MM.1S (cell line): ENCODE results near the gene TBX1.

ENCODE experiments used
- DNase-seq: peaks from one replicate; pipeline ENCODE4 v3.0.0-alpha.2; 2015
- H2AFZ ChIP-seq: fragments of 300-600 bp; sonication (generic); 2 replicates; pipeline ENCODE4 v1.6.0; 2016; ENCODE audit warnings: antibody characterized with exemption, low read length
- H3F3A ChIP-seq: fragments of 300-600 bp; sonication (generic); 2 replicates; pipeline ENCODE4 v1.6.1; 2016; ENCODE audit warnings: mild to moderate bottlenecking, antibody characterized with exemption, low read length, moderate library complexity, mixed read lengths; ENCODE audit not compliant: insufficient read depth
- H3K27ac ChIP-seq: fragments of 300-600 bp; sonication (generic); 2 replicates; pipeline ENCODE4 v1.5.1; 2016; ENCODE audit warnings: mild to moderate bottlenecking, low read length
- H3K27me3 ChIP-seq: fragments of 300-600 bp; sonication (generic); replicated peaks from 2 replicates; pipeline ENCODE4 v1.6.0; 2016; ENCODE audit warnings: low read length; ENCODE audit not compliant: insufficient read depth
- H3K36me3 ChIP-seq: fragments of 300-600 bp; sonication (generic); replicated peaks from 2 replicates; pipeline ENCODE4 v1.6.1; 2016; ENCODE audit warnings: mild to moderate bottlenecking, low read length, mixed read lengths; ENCODE audit not compliant: insufficient read depth
- H3K4me1 ChIP-seq: fragments of 300-600 bp; sonication (generic); 2 replicates; pipeline ENCODE4 v1.6.1; 2016; ENCODE audit warnings: low read length, mixed read lengths
- H3K4me2 ChIP-seq: fragments of 300-600 bp; sonication (generic); 2 replicates; pipeline ENCODE4 v1.6.0; 2016; ENCODE audit warnings: low read depth, low read length
- H3K4me3 ChIP-seq: fragments of 300-600 bp; sonication (generic); 2 replicates; pipeline ENCODE4 v1.5.1; 2016; ENCODE audit warnings: low read length, mixed read lengths
- H3K79me2 ChIP-seq: fragments of 300-600 bp; sonication (generic); 2 replicates; pipeline ENCODE4 v1.6.1; 2016; ENCODE audit warnings: mixed run types, low read length, mixed read lengths
- H3K9ac ChIP-seq: fragments of 300-600 bp; sonication (generic); 2 replicates; pipeline ENCODE4 v1.6.1; 2016; ENCODE audit warnings: low read length, mixed read lengths
- H3K9me2 ChIP-seq: fragments of 300-600 bp; sonication (generic); replicated peaks from 2 replicates; pipeline ENCODE4 v1.6.1; 2016; ENCODE audit warnings: mild to moderate bottlenecking, low read length, mixed read lengths; ENCODE audit not compliant: insufficient read depth
- H3K9me3 ChIP-seq: fragments of 300-600 bp; sonication (generic); replicated peaks from 2 replicates; pipeline ENCODE4 v1.6.1; 2016; ENCODE audit warnings: mild to moderate bottlenecking, low read length, mixed read lengths; ENCODE audit not compliant: insufficient read depth
- H4K20me1 ChIP-seq: fragments of 300-600 bp; sonication (generic); 2 replicates; pipeline ENCODE4 v1.6.1; 2016; ENCODE audit warnings: mild to moderate bottlenecking, low read length, moderate library complexity, mixed read lengths; ENCODE audit not compliant: insufficient read depth
- CTCF ChIP-seq: fragments of 300-600 bp; sonication (generic); IDR thresholded peaks from 2 replicates; pipeline ENCODE4 v1.5.1; 2016; ENCODE audit warnings: antibody characterized with exemption, low read length, mixed read lengths
- EZH2 ChIP-seq: fragments of 300-600 bp; sonication (generic); optimal IDR thresholded peaks from 2 replicates; pipeline ENCODE3; 2017; ENCODE audit warnings: low read depth, mild to moderate bottlenecking, antibody characterized with exemption, low read length, mixed read lengths
- EZH2phosphoT487 ChIP-seq: fragments of 300-600 bp; sonication (generic); IDR thresholded peaks from 2 replicates; pipeline ENCODE4 v1.6.1; 2018; ENCODE audit warnings: antibody characterized with exemption, low read length

The TBX1 gene

GRCh38 chr22:19765477-19766239 lies 5.1 kb downstream of the TBX1 start:
- Histone ChIP-seq H3K9ac (no peak overlapping the region), H3K27ac (no peak overlapping the region), H2AFZ (no peak overlapping the region), H3K4me3 (no peak overlapping the region), H3K4me1 (no peaks in the 10 kb centered on the region), H3K36me3 (no peaks in the 10 kb centered on the region), H4K20me1 (no peaks in the 10 kb centered on the region), H3F3A (no peaks in the 10 kb centered on the region), H3K9me3 (no peaks in the 10 kb centered on the region), H3K4me2 (no peak overlapping the region), H3K79me2 (no peaks in the 10 kb centered on the region), H3K9me2 (no peaks in the 10 kb centered on the region), H3K27me3 (peaks cover 85% of the 10 kb centered on the region)
- TF ChIP-seq EZH2phosphoT487 = no peak
- TF ChIP-seq EZH2 = no peak
- no peak for TF ChIP-seq CTCF
- no peak for DNase-seq

GRCh38 chr22:19766240-19766510 lies 5.6 kb downstream of the TBX1 start:
- no peaks in the 10 kb centered on the region for H3K79me2 ChIP-seq
- H3K9me2 ChIP-seq = no peaks in the 10 kb centered on the region
- no peaks in the 10 kb centered on the region for H3K36me3 ChIP-seq
- no peak overlapping the region for H3K4me2 ChIP-seq
- H4K20me1 ChIP-seq = no peaks in the 10 kb centered on the region
- H3K4me1 ChIP-seq = no peaks in the 10 kb centered on the region
- TF ChIP-seq EZH2 (no peak), EZH2phosphoT487 (no peak), CTCF (no peak)
- H3K9me3 ChIP-seq = no peaks in the 10 kb centered on the region
- H2AFZ ChIP-seq = no peak overlapping the region
- H3K27me3 ChIP-seq = peaks cover 90% of the 10 kb centered on the region
- H3K27ac ChIP-seq = no peak overlapping the region
- no peak for DNase-seq
- H3K9ac ChIP-seq = no peak overlapping the region
- no peak overlapping the region for H3K4me3 ChIP-seq
- no peaks in the 10 kb centered on the region for H3F3A ChIP-seq

- H3K9ac ChIP-seq = no peak overlapping the region
- no peaks in the 10 kb centered on the region for H3K36me3 ChIP-seq
- peak; percentile 59; the same call in 1 of the 2 replicates for TF ChIP-seq EZH2phosphoT487
- TF ChIP-seq EZH2 = peak; percentile 96
- TF ChIP-seq CTCF = peak; percentile 24
- DNase-seq = peak; percentile 30
- H2AFZ ChIP-seq = no peak overlapping the region
- no peaks in the 10 kb centered on the region for H4K20me1 ChIP-seq
- H3K4me3 ChIP-seq = no peak overlapping the region
- no peaks in the 10 kb centered on the region for H3K4me1 ChIP-seq
- H3K27ac ChIP-seq = no peak overlapping the region
- peak overlapping the region; percentile 24; the same call in 1 of the 2 replicates for H3K4me2 ChIP-seq
- no peaks in the 10 kb centered on the region for H3K9me3 ChIP-seq
- H3K79me2 ChIP-seq = no peaks in the 10 kb centered on the region
- H3F3A ChIP-seq = no peaks in the 10 kb centered on the region
- H3K9me2 ChIP-seq = no peaks in the 10 kb centered on the region
- H3K27me3 ChIP-seq = peaks cover 93% of the 10 kb centered on the region
These were observed 6.2 kb downstream of the TBX1 start for GRCh38 chr22:19766511-19767426.
